ENCODE results near the gene PPP2CA.
"Not testable (repeated sequence)": the region's sequence is repeated elsewhere in the genome, so short reads cannot be mapped to it uniquely, and the experiment has no call there.

PPP2CA gene

DNA sequence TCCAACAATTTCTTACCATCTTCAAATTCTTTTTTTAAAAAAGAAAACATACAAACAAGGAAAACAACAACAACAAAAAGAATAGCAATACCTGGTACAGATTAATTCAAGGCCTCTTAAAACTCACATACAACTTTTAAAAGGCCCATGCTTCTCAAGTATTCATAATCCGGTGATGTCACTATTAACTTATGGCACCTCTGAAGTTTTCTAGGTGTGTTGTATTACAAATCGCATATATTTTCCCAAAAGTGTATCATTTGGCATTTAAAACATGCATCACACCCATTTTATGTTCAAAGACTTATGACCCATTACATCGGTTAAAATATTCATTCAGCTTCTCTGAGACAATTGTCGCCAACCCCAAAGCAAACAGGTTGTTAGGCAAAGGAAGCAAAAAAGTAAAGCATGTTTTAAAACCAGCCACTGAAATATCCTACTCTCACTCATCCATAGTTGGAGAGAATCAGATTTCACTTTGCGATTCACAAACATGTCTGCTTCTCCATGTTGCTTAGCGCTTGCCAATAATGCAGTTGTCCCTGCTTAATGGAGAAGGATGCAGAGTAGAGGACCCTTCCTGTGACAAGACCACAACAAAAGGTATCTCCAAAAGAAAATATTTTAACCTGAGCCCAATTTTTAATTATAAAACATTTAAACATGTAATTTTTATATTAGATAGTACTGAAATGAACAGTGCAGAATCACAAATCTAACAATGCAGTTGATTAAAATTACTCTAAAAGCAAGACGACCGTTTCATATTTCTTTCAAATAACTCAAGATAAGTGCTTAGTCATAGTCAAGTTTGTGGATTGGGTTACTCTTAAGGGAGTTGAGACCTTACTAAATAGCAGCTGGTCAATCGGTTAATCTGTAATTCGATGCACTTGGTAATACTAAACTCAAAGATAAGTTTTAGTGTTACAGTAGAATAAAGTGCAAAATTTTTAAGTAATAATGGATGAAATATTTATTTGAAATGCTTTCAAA lies 50.7 kb downstream of the PPP2CA start:
- DNase-seq (ENCODE audit: low spot score) = no peak
- TF ChIP-seq, protein P1, sequence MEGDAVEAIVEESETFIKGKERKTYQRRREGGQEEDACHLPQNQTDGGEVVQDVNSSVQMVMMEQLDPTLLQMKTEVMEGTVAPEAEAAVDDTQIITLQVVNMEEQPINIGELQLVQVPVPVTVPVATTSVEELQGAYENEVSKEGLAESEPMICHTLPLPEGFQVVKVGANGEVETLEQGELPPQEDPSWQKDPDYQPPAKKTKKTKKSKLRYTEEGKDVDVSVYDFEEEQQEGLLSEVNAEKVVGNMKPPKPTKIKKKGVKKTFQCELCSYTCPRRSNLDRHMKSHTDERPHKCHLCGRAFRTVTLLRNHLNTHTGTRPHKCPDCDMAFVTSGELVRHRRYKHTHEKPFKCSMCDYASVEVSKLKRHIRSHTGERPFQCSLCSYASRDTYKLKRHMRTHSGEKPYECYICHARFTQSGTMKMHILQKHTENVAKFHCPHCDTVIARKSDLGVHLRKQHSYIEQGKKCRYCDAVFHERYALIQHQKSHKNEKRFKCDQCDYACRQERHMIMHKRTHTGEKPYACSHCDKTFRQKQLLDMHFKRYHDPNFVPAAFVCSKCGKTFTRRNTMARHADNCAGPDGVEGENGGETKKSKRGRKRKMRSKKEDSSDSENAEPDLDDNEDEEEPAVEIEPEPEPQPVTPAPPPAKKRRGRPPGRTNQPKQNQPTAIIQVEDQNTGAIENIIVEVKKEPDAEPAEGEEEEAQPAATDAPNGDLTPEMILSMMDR (IDR thresholded peaks at IDR 0.05) = no peak
- Histone ChIP-seq H3K4me3 (peak overlapping the region; percentile 91), H3K27ac (peak overlapping the region; percentile 39 to 100)

DNA sequence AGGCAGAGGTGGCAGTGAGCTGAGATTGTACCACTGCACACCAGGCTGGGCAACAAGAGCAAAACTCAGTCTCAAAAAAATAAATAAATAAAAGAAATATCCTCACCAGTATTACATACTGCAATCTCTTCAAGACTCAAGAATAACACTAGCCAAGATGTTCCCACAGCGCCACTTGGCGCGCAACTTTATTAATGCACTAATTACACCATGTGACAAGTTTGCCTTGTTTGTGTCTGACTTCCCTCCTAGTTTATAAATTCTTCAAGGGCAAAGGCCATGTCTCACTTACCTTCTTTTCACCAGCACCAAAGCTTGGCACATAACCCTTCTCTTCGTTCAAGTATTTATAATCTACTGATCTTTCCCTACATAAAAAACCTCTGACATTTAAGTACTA lies 53.9 kb downstream of the PPP2CA start:
- TF ChIP-seq, protein P1 (IDR thresholded peaks at IDR 0.05) = no peak
- Histone ChIP-seq H3K4me3 (no peak overlapping the region), H3K27ac (no peak overlapping the region)
- no peak for DNase-seq (ENCODE audit: low spot score)

DNA sequence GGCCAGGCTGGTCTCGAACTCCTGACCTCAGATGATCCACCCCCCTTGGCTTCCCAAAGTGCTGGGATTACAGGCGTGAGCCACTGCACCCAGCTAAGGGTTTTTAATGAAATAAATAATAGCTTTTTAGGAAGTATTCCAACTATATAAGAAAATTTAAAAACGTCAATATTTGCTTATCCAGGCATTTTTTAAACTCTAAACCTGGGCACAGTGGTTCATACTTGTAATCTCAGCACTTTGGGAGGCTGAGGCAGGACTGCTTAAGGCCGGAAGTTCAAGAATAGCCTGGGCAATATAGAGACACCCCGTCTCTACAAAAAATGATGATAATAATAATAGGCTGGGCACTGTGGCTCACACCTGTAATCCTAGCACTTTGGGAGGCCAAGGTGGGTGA lies 63.3 kb downstream of the PPP2CA start:
- no peak for DNase-seq (ENCODE audit: low spot score)
- Histone ChIP-seq H3K27ac (no peak overlapping the region), H3K4me3 (no peak overlapping the region)
- TF ChIP-seq, protein P1 (IDR thresholded peaks at IDR 0.05) = no peak

DNA sequence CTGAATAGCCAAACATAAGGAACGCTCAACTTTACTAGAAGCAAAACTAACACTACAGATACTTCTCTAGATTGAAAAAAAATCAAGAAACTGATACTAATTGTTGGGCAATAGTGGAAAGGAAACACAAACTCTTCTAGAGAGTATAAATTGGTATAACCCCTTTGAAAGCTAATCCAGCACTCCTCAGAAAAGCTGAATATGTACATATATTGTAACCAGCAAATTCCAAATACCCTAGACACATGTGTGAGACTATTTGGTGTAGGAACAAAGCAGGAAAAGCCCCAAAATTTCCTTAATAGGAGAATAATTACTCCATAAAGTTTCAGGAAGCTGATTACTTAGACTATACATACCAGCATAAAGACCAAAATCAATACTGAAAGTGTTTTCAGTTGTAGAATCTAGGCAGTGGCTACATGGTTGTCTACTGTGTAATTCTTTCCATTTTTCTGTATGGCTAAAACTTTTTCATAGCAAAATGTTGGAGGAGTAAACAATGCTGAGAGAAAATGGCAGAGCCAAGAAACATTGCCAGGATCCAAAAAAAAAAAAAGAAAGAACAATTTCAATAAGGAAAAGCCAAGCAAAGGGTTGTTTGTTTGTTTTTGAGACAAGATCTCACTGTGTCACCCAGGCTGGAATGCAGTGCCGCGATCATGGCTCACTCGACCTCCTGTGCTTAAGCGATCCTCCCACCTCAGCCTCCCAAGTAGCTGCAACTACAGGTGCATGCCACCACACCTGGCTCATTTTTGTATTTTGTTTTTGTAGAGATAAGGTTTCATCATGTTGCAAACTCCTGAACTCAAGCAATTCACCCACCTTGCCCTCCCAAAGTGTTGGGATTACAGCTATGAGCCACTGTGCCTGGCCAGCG lies 64.1 kb downstream of the PPP2CA start:
- H3K27ac ChIP-seq = no peak overlapping the region
- DNase-seq (ENCODE audit: low spot score) = no peak
- no peak overlapping the region for H3K4me3 ChIP-seq
- TF ChIP-seq, protein P1 (IDR thresholded peaks at IDR 0.05) = no peak

GRCh38 chr5:134153657-134154056 lies 72.2 kb downstream of the PPP2CA start:
- H3K4me3 ChIP-seq = no peak overlapping the region
- no peak overlapping the region for H3K27ac ChIP-seq
- TF ChIP-seq, protein P1 (IDR thresholded peaks at IDR 0.05) = no peak
- DNase-seq (ENCODE audit: low spot score) = no peak

DNA sequence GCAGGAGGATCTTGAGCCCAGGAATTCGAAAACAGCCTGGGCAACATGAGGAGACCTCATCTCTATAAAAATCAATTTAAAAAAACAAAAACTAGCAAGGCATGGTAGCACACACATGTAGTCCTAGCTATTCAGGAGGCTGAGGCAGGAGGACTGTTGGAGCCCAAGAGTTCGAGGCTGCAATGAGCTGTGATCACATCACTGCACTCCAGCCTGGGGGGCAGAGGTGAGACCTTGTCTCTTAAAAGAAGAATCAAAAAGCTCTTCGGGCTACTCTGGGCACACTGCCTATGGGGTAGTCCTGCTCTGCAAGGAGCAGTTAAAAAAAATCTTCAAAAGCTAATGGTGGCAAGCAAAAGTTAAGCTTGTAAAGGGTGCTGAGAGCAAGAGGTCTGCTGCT lies 72.6 kb downstream of the PPP2CA start:
- no peak overlapping the region for H3K27ac ChIP-seq
- TF ChIP-seq, protein P1 (IDR thresholded peaks at IDR 0.05) = no peak
- H3K4me3 ChIP-seq = no peak overlapping the region
- DNase-seq (ENCODE audit: low spot score) = no peak

- not testable (repeated sequence) for DNase-seq (ENCODE audit: low spot score); H3K27ac ChIP-seq; H3K4me3 ChIP-seq
Observed at GRCh38 chr5:134152173-134152832, 73.6 kb downstream of the PPP2CA start.
